ENCODE results near the gene CAPNS2. TPM values are rescaled to one million over a fixed set of nuclear protein-coding genes. Genes with fewer than 3 reads are reported as not detected.
"Not testable (repeated sequence)": the region's sequence is repeated elsewhere in the genome, so short reads cannot be mapped to it uniquely, and the experiment has no call there.

CAPNS2 gene
- total RNA-seq, 1 donor from 2014 or later = not detected

DNA sequence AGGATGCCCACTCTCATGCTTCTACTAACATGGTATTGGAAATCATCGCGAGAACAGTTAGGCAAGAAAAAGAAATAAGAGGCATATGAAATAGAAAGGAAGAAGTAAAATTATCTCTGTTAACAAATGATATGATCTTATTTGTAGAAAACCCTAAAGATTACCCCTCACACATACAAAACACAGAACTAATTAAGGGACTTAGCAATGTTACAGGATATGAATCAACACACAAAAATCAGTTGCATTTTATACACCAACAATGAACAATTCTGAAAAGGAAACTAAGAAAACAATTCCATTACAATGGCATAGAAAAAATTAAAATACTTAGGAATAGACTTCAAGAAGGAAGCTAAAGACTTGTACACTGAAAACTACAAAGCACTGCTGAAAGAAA, 2.7 kb upstream of the CAPNS2 start:
- DNase-seq (no peak), ATAC-seq (no peak)
- intact Hi-C loops (cut with micrococcal nuclease) = no loop called here

DNA sequence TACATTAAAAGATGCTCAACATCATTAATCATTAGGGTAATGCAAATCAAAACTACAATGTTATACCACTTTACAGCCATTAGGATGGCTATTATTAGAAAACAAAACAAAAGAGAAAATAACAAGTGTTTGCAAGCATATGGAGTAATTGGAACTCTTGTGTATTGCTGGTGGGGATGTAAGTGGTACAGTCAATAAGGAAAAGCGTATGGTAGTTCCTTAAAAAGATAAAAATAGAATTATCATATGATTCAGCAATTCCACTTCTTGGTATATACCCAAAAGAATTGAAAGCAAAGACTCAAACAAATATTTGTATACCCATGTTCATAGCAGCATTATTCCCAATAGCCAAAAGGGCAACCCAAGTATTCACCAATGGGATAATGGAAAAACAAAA, 1.4 kb upstream of the CAPNS2 start:
- ATAC-seq (no peak), DNase-seq (no peak)

DNA sequence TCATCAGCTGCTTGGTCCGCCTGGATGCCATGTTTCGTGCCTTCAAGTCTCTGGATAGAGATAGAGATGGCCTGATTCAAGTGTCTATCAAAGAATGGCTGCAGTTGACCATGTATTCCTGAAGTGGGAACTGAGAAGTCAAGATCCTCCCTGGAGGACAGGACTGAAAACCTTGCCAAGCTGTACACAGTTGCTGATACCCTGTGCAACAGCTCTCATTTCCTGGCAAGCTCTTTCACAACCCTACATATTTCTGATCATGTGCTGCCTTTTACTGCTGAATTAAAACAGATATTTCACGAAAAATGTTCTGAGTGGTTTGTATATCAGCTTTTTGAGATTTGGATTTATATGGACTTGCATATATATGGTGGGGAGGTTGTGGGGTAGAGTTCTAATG, 898 bp downstream of the CAPNS2 start:
- ATAC-seq (peak; percentile 88), DNase-seq (no peak)
- intact Hi-C loops (cut with micrococcal nuclease) = no loop called here

More for the DNA sequence above, 1.4 kb upstream of the CAPNS2 start:
- intact Hi-C loops (cut with micrococcal nuclease) = no loop called here

DNA sequence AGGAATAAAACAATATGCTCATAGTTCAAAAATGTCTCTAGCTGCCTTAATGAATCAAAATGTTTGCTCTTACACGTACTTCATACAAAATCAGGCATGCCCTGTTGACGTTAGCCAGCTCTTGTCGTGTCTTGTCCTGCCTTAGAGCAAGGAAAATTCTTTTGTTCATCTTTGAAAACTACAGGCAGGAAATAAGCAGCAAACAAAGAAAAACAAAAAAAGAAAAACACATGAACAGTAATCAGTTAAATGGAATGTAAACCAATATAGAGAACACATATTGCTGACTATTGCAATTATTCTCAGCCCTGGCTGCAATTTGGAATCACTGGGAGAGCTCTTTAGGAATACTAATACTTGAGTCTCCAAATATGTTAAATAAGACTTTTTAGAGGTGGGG, 1.7 kb downstream of the CAPNS2 start:
- intact Hi-C loops (cut with micrococcal nuclease) = no loop called here
- DNase-seq (no peak), ATAC-seq (no peak)

DNA sequence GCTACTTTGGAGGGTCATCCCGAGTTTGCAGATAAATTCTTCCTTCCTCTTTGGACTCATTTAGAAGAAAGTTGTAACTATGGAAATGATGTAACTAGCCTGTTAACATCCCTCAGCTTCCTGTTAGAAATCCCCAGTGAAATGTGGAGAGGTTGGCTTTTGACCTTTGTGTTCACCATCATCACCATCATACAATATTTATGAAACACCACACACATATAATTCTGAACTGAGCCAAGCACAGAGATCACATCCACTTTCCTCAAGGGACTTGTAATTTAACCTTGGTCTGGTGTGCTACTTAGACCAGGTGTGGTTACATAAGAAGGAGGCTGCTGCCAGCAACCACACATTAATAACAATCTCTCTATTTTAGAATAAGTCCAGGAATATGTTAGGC, 2.5 kb downstream of the CAPNS2 start:
- ATAC-seq = peak; percentile 53
- intact Hi-C loops (cut with micrococcal nuclease) = no loop called here
- no peak for DNase-seq

DNA sequence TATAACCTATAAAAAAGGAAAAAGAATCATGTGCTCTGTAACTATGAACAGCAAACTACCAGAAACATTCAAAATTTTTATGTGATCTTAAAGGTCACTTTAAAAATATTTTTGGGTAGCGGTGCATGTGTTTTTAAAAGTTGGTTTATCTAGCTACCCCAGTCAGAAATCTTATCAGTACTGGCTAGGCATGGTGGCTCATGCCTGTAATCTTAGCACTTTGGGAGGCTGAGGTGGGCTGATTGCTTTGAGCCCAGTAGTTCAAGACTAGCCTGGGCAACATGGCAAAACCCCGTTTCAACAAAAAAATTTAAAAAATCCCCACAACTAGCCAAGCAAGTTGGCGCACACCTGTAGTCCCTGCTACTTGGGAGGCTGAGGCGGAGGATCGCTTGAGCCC, 3.7 kb downstream of the CAPNS2 start:
- no peak for ATAC-seq
- intact Hi-C loops (cut with micrococcal nuclease) = no loop called here

DNA sequence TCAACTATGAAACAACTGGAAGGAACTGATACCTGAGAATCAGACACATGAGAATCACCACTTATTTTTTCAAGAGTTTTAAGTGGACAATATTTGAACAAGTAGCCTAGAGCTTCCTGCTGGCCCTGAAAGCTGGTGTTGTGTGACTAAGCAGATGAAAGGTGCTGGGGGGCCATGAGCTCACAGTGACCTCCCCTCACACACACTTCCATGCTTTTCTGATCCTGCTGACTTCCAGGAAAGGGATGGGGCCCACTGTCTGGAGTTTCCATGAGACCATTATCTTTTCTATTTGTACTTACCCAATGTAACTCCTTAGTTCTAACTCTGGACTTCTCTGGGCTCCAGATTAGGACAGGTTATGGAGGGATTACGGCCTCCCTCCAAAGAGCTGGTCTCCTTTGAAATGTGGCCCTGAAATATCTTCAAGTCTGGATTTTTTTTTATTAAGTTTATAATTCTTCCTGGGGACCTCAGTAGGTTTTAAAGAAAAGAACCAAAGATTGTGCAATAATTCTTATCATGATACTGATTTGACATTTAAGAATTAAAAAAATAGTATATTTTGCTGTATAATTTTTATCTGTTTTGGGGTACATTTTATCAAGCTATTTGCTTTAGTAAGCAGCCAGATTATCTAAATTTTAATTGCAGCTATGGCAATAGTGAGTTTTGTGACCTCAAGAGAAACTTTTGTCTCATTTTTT, 4.9 kb downstream of the CAPNS2 start:
- ATAC-seq (no peak), DNase-seq (no peak)
- intact Hi-C loops (cut with micrococcal nuclease) = no loop called here

More for the DNA sequence above, 3.7 kb downstream of the CAPNS2 start:
- no peak for DNase-seq

DNA sequence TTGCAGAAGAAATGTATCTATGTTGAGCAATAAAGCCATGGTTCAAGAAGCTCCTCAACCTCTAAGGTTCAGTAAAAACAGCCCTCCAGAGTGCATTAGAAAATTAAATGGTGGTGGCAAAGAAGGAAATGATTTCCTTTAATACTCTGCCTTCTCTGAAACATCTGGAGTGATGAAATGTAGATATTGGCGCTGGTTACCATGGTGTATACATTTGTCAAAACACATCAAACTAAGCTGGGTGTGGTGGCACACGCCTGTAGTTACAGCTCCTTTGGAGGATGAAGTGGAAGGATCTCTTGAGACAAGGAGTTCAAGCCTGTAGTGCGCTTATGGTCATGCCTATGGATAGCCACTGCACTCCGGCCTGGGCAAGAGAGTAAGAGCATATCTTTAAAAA, 6.0 kb downstream of the CAPNS2 start:
- DNase-seq (no peak), ATAC-seq (no peak)
- intact Hi-C loops (cut with micrococcal nuclease) = no loop called here

DNA sequence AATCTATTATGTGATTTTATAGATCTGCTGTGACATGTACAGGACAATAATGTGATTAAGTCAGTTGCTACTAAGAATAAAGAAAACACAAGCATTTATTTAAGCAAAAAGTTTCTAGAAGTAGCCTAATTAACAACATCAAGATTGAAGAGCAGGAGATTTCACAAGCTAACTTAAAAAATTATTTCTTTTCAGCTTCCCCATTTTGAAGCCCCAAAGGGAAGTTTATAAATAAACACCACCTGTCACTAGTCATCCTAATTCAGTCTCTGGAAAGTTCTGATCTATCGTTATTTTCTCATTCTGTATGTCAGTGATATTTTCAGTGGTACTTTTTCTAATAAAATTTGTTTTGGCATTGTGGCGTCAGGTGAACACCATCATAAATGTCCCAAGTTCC, 8.3 kb downstream of the CAPNS2 start:
- no peak for ATAC-seq
- intact Hi-C loops (cut with micrococcal nuclease) = no loop called here
- DNase-seq = no peak

DNA sequence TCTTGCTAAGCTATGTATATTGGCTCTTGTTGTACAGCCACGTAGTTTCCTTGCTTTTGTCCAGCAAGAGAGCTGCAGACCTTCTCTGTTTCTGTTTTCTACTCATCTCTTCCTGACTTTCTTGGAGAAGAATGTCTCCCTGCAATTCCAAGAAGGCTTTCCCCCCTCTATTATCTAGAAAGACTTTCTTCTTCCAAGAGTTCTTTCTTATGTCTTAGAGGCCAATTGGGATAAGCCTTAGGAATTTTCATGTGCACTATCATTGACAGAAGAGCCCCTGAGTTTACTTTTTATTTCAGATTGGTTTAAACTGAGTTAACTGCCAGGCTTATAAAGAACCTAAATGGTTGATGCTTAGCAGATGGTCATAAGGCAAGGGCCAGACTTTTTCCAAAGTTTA, 9.0 kb downstream of the CAPNS2 start:
- intact Hi-C loops (cut with micrococcal nuclease) = no loop called here

DNA sequence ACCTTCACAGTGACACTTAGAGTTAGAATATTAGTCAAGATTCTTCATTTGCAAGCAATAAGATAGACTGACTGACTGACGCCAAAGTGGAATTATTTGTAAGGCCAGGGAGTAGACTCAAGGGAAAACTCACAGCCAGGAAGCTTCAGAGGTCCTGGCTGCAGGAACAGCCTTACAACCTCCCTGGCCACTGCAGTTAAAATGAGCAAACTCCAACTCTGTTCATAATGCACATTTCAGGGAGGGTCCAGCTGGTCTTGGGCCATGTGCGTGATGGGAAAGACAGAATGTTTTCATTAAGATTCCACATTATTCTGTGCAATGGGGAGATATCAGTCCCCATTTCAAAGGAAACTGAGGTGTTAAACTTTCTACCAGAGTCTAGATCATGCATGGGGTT, 9.9 kb downstream of the CAPNS2 start:
- intact Hi-C loops (cut with micrococcal nuclease) = no loop called here
- ATAC-seq = peak; percentile 94
- peak; percentile 46 for DNase-seq

More for the DNA sequence above, 9.0 kb downstream of the CAPNS2 start:
- ATAC-seq = peak; percentile 25
- DNase-seq = no peak

DNA sequence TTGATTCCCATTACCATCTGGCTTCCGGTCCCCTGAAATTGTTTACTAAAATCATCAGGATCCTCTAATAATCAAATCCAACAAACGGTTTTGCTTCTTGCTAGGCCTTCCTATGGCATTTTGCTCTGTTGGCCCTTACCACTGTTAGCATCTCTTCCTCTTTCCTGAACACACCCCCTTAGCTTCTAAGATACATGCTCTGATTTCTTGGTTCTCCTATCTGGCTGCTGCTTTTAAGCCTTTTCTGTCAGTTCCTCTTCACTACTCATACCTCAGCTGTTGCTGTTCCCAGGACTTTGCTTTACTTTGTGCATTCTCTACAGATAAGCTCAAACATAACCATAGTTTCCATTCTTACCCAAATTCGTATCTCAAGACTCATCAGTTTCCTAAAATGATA, 11.4 kb downstream of the CAPNS2 start:
- intact Hi-C loops (cut with micrococcal nuclease) = no loop called here
- DNase-seq = no peak
- ATAC-seq = no peak

DNA sequence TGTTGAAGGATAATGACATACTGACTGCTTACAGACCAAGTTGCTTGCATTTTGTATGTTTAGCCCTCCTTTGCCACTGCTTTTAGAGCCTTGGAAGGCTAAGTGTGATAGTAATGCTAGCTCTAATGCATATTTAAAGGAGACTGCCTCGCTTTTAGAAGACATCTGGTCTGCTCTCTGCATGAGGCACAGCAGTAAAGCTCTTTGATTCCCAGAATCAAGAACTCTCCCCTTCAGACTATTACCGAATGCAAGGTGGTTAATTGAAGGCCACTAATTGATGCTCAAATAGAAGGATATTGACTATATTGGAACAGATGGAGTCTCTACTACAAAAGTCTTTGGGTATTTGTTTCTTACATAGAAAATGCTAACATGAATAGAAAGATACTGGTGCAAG, 19.1 kb downstream of the CAPNS2 start:
- intact Hi-C loops (cut with micrococcal nuclease) = no loop called here
- DNase-seq (no peak), ATAC-seq (no peak)

DNA sequence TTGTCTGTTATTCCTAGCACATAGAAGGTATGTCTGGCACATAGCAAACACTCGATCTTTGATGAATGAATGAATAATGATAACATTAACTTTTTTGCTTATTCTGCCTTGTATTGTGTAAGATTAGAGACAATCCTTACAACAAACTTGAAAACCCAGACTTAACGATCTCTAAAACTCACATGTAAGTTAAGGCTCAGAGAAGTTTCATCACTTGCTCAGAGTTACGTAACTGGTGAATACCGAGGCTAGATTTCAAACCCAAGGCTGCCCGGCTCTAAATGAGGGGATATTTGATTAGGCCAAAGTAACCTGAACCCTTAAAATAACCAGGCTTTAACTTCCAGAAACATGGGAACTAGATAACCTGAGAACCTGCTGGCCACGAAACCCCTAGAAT, 22.3 kb downstream of the CAPNS2 start:
- intact Hi-C loops (cut with micrococcal nuclease) = no loop called here
- ATAC-seq = no peak
- no peak for DNase-seq

DNA sequence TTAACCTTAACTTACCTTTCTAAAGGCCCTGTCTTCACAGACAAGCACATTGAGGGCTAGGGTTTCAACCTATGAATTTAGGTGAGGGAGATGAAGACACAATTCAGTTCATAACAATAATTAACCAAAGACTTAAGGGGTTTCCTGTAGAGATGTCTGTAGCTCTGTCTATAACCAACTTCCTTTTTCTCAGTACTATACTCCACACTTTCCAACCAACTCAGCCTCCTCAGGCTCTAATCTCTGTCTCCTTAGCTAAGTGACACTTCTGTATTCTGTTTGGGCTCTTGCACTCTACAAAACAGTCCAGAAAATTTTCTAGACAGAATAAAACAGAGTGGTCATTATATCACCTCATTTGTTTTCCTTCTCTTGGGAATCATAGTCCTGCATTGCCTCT, 25.8 kb downstream of the CAPNS2 start:
- ATAC-seq = no peak
- DNase-seq = no peak
- intact Hi-C loops (cut with micrococcal nuclease) = no loop called here

DNA sequence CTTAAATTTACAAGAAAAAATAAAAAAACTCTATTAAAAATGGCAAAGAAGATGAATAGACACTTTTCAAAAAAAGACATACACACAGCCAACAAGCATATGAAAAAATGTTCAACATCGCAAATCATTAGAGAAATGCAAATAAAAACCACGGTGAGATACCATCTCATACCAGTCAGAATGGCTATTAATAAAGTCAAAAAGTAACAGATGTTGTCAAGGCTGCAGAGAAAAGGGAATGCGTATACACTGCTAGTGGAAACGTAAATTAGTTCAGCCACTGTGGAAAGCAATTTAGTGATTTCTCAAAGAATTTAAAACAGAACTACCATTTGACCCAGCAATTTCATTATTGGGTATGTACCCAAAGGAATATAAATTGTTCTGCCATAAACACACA, 31.4 kb downstream of the CAPNS2 start:
- intact Hi-C loops (cut with micrococcal nuclease) = no loop called here
- ATAC-seq = no peak
- DNase-seq = no peak

DNA sequence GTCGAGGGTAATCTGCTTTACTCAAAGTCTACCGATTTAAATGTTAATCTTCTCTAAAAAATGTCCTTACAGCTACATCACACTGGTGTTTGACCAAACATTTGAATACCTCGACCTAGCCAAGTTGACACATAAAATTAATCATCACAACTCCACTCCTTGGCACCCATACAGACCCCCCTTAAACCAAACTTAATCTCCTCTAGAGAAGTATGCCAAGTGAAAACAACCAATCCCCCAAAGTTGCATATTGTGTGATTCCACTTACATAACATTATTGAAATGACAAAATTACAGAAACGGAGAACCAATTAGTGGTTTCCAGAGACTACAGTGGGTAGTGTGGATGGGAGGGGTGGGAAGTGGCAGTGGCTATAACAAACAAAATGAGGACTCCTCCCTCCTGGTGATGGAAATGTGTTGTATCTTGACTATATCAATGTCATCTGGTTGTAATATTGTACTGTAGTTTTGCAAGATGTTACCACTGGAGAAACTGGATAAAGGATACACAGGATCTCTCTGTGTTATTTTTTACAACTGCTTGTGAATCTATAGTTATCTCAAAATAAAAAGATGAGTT, 39.4 kb downstream of the CAPNS2 start:
- DNase-seq = no peak
- ATAC-seq = peak; percentile 42
- intact Hi-C loops (cut with micrococcal nuclease) = no loop called here

DNA sequence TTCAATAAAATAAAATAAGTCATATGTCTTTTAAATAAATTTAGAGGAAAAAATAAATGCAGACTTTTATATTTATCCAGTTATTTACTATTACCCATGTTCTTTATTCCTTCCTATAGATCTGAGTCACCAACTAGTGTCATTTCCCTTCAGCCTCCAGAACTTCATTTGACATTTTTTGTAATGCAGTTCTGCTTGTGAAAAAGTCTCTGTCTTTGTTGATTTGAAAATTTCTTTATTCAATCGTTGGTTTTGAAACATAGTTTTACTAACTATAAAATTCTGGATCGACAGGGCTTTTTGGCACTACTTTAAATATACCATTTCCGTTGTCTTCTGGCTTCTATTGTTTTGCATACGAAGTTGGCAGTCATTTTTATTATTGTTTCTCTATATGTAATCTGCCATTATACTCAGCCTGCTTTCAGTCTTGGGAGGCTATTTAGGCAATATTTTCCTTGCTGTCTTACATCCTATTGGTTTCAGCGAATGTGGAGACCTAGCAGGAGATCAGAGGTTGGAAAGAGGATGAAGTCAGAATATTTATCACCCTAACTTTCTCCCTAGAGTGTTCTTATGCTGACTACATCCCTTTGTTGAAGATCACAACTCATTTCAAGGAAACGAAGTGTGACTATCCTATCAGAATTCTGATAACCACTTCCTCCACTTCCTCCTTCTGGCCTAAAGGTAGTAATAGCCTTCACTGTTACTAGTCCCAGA, 47.3 kb downstream of the CAPNS2 start:
- DNase-seq = no peak
- ATAC-seq = no peak
- intact Hi-C loops (cut with micrococcal nuclease) = no loop called here

DNA sequence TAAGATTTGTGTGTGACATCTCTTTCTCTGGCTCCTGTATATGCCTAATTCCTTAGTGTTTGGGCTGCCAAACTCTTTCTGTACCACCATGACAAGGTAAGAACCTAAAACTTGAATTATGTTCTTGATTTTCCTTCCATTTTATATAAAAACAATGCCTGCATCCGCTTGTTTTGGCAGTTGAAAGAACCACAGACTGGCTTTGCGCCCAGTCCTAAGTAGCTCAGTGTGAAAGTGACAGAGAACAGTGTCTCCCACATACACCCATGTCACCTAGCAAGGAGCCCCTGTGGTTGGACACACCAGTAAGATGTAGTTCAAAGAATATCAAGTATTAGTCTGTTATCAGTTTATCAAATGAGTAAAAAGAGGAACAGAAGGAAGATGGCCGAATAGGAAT, 48.6 kb downstream of the CAPNS2 start:
- intact Hi-C loops (cut with micrococcal nuclease) = no loop called here
- ATAC-seq (no peak), DNase-seq (no peak)

DNA sequence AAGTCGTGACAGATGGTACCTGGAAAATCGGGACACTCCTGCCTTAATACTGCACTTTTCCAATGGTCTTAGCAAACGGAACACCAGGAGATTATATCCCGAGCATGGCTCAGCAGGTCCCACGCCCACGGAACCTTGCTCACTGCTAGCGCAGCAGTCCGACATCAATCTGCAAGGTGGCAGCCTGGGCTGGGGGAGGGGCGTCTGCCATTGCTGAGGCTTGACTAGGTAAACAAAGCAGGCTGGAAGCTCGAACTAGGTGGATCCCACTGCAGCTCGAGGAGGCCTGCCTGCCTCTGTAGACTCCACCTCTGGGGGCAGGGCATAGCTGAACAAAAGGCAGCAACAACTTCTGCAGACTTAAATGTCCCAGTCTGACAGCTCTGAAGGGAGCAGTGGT, 49.2 kb downstream of the CAPNS2 start:
- ATAC-seq; intact Hi-C loops (cut with micrococcal nuclease); DNase-seq: not testable (repeated sequence)

Data from left ventricle myocardium superior (tissue), 1 donor.